COLO668 (cell line): ENCODE results near the gene LARGE1.
A peak's percentile ranks its signal among the peaks of the same experiment; 100 is the strongest.

Experiments used
- DNase-seq: peaks from one replicate; lab custom pipeline; 2025; ENCODE audit not compliant: unreplicated experiment; lab: John Stamatoyannopoulos, UW

The LARGE1 gene

DNA sequence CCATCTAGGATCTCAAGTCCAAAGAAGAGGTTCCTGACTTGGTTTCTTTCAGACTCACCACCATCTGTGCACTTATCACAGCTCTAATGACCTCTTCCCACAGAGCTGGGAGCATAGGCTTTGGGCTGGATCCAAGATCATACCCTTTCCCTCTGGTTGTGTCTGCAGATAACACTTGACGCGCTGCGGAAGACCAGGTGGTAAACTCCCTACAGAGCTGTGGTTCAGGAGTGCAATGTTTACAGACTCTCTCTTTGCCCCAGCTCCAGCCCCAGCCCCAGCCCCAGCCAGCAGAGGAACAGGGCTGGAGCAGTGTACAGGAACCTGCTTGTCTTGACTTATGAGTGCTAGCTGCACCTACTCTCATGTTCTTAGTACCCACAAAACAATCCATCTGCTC, 587.7 kb downstream of the LARGE1 start:
- DNase-seq, result no peak

DNA sequence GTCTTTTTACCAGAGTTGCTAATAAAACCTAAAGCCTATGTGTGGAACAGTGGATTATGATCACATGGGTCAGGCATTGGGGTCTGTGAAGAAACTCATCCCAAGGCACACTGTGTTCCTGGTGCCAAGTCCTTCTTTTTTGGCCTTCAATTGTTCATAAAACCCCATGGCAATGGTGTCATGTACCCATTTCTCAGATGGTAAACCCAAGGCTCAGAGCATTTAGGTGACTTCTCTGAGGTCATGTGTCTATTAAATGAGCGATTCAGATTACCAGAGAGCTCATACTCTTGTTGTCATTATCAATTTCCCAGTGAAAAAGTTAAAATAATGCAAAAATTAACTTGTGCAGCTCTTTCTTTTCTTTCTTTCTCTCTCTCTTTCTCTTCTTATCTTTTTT, 589.3 kb downstream of the LARGE1 start:
- DNase-seq, result no peak

DNA sequence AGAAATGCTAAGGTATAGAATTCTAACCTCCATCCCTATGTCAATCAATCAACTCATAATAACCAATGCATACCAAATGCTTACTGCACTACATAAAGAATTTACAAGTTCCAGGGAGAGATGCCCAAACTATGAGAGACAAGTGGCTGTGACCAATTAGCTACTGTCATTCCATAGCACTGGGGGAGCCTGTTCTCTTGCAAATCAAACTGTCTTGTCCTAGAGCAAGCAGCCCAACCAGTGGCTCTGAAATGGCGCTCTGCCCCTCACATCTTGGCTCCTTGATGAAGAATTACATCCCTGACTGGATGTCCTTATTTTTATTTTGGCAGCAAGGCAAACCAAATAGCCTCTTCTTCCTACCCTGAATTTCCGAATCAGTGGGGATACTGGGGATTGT, 589.7 kb downstream of the LARGE1 start:
- DNase-seq, result no peak

DNA sequence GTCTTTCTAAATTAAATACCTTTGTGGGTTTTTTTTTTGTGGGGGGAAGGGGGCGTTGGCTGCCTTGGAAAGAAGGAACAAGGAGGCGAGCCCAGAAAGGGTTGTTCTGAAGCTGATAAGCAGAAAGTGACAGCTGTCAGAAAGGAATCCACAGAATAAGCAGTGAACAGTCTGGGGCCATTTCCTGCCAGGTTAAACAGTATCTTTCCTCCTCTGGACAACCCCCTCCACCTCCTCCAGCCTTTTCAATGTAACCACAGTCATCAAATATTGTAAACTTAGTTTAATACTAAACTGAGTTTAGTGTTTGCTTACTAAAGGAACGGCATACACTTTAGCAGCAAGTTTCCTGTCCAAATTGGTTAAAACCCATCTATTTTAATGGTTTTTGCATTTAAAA, 590.9 kb downstream of the LARGE1 start:
- no peak for DNase-seq

DNA sequence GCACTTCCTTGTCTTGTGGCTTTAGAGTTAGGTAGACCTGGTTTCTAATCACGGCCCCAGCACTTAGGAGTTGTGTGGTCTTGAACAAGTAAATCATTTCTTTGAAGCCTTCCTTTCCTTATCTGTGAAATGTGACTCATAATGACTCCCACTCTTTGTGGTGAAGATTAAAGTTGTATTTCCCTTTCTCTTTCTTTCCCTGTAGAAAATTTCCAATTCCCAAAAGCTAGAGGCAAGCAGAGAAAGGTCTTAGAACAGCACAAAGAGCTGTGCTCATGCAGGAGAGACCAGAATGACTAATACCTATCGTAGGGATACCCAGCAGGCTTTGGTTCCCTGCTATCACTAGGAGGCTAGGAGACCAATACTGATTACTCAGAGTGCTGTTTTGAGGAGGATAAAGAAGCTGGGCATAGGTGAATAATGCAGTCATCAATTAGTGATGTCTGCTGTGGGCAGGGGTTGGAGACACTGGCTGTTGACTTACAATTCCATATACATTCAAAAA, 591.4 kb downstream of the LARGE1 start:
- no peak for DNase-seq

DNA sequence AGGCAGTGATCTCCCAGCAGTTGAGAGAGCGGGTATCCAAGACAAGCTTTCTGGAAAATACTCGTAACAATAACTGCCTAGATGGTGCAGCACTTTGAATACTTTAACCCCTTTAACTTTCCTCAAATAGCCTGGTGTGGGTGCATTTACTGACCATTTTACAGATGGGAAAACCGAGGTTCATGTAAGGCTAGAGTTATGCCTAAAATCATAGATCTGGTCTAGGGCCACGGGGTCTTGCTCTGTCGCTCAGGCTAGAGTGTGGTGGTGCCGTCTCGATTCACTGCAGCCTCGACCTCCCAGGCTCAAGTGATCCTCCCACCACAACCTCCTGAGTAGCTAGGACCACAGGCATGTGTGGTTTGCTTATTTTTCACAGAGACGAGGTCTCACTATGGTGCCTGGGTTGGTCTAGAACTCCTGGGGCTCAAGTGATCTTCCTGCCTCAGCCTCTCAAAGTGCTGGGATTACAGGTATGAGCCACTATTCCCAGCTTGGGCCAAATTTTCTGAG, 592.9 kb downstream of the LARGE1 start:
- DNase-seq, result no peak

DNA sequence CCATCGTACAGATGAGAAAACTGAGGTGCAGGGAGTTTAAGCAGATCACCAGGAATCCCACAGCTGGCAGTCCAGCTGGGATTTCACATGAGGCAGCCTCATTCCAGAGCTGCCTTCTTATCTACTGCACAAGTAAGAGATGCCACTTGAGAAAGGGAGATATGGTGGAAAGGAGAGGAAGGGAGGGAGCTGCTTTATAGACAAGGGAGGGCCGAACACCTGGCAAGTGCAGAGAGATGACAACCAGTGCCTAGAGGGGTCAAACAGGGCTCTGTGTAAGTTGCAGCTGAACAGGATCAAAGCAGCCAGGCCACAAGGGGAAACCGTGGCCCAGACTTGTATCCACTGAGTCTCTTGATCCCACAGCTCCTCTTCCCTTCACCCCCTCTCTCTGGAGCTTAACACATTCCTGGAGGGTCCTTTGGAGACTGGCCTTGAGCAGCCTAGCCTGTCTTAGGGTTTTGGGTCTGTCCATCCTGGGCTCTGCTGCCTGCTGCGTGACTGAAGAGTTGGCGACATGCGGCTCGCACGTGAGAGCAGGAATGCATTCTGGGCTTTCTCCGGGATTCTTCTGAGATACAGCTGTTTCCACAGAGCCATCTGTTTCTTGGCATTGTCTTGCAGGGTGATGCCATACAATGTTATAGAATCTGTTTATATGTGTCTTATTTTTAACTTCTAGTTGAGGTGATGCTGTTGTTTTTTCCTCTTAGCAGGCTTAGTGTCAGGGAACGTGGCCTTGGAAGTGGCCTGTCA, 593.6 kb downstream of the LARGE1 start:
- no peak for DNase-seq

DNA sequence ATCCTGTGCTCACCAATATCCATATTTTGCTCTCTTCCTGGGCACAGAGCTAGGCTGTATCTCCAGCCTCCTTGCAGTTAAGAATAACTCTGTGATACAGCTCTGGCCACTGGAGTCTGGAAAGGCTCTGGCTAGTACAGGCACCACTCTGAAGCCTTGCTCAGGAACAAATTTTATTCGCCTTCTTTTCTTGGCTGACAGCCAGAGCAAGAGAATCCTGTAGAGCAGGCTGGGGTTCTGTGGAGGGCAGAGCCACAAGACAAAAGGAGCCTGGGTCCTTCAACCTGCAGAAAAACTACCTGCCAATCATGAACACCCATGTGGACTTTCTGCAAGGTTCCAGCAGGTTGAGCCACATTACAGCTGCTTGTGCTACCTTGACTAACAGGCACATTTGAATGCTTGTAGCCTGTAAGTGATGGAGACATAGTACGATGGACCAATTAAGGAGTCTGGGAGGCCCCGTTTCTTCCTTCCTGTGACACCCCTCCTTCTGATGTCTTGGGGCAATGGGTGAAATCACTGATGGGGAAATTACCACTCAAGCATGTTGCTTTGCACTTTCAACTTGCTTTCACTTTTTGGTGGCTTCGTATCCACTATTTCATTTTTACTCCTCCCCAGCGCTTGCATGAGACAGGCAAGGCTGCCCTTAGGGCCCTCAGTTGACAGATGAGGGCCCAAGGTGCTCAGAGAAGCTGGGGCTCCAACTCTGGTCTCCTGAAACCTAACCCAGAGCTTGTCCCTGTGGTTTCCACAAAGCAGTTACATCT, 594.9 kb downstream of the LARGE1 start:
- DNase-seq, result peak; percentile 14

DNA sequence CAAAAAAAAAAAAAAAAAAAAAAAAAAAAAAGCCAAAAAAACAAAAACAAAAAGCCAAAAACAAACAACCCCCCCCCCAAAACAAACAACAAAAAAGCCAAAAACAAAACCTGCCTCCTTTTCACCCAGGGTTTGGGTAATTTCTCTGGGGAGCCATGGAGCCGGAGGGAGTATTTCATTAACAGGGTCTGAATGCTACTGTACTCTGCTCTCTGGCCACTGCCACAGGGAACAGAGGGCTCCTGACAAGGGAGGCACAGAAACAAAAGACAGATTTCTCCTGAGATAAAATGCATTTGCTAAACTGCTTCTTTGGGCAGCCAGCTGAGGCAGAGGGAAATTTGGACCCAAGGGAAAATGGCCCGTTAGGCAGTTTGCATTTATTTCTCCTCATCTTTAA, 596.0 kb downstream of the LARGE1 start:
- no peak for DNase-seq

DNA sequence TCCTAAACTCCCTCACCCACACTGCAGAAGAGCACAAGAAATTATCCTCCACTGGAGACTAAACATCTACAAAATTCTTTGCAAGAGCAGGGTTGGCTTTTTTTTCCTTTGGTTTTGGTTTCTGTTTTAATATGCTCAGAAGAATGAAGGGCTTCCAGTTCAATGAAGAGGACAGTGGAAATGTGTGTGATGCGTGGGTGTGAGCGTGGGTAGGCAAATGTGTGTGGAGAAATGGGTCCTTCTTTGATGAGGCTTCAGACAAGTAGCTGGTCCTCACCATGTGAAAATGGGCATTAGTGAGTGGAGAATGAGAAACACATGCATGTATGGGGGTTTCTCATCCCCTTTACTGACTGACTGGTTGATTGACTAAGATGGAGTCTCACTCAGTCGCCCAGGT, 598.8 kb downstream of the LARGE1 start:
- no peak for DNase-seq

DNA sequence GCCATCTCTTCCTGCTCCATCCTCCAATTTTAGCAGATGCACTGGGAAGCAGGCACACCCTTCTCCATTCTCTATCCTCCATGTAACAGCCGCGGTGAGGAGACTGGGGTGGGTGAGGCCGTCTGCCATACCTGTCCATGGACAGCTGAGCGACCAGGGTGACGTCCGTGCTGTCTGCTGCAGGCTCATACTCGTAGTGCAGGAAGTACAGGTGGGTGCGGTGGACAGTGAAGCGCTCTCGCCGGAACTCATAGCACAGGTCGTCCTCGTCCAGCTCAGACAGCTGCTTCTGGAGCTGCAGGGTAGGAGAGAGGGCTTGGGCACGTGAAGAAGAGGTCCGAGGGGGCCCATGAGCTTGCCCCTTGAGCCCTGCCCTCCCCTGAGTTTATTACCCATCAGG, 604.3 kb downstream of the LARGE1 start:
- DNase-seq, result no peak

DNA sequence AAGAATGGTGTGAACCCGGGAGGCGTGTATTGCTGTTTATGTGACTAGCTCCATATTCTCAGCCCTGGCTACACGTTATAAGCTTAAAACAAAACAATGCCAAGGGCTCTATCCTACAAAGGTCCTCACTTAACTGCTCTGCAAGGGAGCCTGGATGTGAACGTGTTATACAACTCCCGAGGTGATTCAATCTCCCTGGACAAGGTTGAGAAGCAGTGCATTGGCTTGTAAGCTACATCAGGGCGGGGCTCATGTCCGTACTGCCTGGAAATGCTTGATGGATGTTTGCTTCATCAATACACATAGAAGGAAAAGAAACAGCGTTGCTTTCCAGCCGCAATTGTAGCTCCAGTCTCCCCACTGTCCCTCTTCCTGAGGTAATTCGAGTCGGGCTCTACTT, 605.2 kb downstream of the LARGE1 start:
- DNase-seq, result no peak

DNA sequence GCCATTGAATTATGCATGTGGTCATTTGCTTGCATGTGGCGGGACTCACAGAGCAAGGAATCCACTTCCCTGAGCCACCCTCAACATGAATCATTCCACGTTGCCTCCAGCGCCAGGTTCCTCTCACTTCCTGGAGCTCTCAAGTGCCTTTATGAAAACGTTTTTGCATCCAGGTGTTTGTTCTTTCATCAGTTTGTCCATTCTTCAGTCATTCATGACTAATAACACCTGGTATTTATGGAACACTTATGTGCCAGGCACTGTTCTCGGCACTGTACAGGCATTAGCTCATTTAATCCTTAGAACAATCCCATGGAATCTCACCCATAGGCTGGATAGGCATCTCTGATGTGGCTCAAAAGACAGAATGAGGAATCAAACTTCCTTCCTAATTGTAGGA, 606.0 kb downstream of the LARGE1 start:
- no peak for DNase-seq

DNA sequence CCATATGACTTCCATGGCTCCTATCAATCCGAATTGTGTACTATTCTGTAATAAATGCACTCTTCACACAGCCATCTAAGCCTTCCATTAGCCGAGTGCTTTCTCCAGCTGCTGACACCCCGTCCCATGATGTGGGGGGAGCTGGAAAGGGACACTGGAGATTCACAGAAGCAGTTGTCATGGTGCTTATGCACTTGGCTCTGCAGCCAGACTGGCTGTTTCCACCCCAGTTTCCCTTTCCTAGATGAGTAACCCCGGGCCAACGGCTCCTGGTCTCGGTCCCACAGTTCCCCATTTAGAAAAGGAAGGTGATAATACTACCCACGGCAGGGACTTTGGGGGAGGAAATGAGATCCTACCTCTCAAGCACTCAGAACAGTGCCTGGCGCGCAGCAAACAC, 617.2 kb downstream of the LARGE1 start:
- no peak for DNase-seq

DNA sequence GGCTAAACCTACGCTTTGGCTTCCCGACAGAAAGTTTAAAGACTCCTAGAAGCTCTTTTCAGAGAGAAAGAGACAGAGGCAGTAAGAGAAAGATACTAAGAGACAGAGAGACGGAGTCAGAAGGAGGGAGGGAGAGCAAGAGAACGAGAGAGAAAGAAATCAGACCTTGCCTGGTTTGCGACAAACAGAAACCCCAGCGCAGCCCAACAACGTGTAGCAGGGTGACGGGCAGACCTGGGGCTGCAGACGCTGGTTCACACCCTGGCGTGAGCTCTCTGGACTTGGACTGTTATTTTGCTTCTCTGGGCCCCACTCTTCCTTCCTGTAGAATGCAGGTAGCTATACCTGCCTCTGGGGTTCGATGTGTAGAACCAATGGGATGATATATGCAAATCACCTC, 617.7 kb downstream of the LARGE1 start:
- DNase-seq, result no peak

DNA sequence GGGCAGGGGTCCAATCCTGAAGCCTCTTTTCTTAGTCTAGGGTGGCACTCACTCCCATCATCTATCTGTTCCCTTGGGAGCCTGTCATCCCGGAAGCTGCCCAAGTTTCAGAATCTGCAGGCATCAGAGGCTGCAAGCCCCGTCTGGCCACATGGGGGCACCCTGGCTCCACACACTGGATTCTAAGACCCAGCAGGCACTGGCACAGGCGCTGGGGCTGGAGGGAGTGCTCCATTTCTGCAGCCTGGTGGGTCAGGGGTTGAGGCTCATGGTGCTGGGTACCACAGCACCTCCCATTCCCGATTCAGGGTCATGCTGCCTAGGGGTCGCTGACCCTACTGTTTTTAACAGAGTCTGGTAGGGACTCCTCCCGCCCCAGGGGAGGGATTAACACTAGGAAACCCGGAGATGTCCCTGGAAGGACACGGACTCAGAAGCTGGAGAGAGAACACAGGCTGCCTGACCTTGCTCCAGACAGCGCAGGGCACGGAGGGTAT, 618.2 kb downstream of the LARGE1 start:
- DNase-seq, result peak; percentile 77

DNA sequence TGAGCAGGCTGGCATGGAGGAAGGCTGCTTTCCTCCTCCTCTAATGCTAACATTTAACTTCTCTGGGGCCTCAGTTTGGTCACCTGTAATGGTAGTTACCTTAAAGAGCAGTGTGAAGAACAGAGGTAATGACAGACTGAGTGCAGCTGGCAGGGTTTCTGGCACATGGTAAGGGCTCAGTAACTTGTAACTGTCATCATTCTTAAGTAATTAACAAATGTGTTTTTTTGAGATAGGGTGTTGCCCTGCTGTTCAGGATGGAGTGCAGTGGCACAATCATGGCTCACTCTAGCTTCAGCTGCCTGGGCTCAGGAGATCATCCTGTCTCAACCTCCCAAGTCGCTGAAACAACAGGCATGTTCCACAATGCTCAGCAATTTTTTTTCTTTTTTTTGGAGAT, 620.1 kb downstream of the LARGE1 start:
- no peak for DNase-seq

DNA sequence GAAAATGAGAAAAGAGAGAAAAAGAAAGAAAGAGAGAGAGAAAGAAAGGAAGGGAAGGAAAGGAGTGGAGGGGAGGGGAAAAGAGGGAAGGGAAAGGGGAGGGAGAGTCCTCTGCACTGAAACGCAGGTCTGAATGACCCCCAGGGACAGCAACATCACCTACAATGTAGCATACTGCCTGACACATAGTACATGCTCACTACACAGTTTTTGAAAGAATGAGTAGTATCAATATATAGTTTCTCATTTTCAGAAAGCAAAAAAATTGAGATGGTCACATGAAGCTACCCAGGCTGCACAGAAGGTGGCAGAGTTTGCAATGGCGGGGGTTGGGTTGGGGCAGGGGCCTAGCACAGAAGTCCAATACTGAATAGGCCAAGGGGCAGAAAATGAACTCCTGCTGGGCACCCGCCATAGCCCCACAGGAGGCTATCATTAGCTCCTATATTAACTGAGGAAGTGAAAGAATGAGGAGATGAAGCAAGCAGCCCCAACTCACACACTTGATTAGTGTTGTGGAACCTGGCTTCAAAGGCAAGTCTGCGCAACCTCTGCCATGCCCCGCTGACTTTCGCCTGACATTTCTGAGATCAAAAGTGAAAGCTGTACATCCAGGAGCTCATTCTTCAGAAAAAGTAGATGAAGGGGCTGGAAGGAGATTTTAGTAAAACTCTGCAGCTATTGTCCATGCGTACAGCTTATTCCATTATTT, 620.9 kb downstream of the LARGE1 start:
- no peak for DNase-seq

DNA sequence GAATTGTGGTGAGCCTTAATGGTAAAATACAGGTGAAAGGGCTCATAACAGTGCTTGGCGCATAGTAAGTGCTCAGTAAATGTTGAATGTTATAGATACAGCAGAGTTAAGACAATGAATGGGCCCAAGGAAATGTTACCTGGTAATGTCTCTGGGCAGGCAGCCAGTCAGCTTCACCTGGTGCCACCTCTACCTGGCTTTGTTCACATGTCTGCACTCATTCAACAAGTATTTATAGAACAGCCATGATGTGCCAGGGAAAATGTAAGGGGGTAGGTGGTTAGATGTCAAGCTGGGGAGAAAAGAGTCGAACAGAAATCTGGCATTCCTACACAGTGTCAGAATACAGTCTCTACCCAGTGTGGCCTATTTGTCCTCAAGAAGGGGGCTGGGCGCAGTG, 623.3 kb downstream of the LARGE1 start:
- no peak for DNase-seq

DNA sequence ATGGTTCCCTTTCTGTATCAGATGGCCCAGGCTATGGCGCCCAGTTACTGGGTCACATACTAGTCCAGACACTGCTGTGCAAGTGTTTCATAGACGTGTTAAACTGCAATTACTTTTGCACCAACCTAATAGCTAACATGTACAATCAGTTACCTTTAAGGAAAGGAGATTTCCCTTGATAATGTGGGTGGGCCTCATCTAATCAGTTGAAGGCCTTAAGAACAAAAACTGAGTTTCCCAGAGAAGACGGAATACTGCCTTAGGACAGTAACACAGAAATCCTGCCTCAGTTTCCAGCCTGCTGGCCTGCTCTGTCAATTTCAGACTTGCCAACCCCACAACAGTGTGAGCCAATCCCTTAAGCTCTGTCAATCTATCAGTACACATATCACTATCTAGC, 632.2 kb downstream of the LARGE1 start:
- DNase-seq, result no peak

DNA sequence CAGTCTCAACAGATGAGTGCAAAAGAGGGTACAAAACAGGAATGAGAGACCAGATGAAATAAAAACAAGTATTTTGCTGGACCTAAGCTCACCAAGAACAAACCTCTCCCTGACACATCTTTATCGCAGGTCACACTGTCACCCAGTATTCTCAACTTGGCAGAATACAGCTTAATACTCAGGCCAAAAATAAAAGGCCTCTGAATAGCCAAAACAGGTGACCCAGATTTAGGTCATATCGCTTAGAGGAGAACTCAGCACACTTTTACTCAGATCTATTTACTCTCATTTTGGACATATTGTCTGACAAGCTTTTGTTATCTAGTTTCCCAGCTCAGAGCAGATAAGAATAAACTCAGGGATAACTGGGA, 645.2 kb downstream of the LARGE1 start:
- DNase-seq, result no peak
